ENCODE data around the gene KCNN3.

The KCNN3 gene

DNA sequence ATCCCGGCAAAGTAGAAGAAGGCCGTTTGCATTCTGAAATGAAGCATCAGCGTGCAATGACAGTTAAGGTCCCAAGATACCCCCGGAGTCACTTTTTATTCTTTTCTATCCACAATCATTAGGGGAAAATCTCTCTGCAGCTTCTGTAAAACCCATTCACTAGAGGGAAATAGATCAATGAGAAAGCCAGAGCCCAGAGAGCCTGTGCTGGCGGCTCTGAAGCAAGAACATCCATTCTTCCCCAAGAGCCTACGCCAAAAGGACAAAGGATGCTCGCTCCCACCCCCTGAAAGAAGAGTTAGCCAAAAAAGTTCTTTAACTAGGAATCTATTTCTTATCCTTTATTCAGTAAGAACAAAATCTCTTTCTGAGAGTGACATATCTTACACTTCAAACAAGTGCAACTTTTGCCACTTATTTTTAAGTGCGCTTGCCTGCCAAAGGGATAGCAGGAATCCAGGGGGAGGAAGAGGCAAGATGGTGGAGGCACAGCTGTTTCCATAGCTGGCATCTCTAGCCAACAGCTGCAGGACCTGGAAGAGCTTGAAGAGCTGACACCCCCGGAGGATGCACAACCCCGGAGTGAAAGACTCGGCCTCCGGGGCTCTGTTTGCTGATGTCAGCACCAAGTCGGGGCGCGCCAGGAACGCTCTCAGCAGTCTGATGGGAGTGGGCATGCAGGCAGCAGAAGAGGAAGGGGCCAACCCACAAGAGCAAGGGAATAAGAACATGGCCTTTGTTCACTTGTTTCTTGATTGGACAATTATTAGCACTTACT is 68.7 kb downstream of the KCNN3 start:
- Histone ChIP-seq H3K9me3 (ENCODE audit: control insufficient read depth, insufficient read depth, low read length) (no peaks in the 10 kb centered on the region), H3K4me1 (ENCODE audit: insufficient read depth, low read length) (no peaks in the 10 kb centered on the region), H3K9ac (ENCODE audit: low read depth, low read length) (no peak overlapping the region), H3K36me3 (ENCODE audit: insufficient read depth, low read length) (no peaks in the 10 kb centered on the region)

DNA sequence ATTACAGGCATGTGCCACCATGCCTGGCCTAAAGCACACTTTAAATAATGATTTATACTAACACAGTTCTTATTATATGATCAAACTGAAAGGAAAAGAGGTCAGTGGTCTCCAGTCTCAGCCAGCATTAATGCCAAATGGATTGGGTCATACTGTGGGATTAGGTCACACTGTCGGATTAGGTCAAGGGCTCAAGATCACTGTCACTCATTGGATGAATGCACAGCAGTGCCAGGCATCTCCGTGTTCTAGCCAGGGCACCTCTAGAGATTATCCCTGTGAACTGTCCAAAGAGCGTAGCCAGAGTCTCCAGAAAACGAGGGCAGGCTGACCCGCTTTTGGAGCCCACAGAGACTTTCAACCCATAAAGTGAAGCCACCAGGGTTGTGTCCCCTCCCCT is 70.9 kb downstream of the KCNN3 start:
- Histone ChIP-seq H3K4me1 (ENCODE audit: insufficient read depth, low read length) (no peaks in the 10 kb centered on the region), H3K36me3 (ENCODE audit: insufficient read depth, low read length) (no peaks in the 10 kb centered on the region), H3K9ac (ENCODE audit: low read depth, low read length) (no peak overlapping the region), H3K9me3 (ENCODE audit: control insufficient read depth, insufficient read depth, low read length) (no peaks in the 10 kb centered on the region)

DNA sequence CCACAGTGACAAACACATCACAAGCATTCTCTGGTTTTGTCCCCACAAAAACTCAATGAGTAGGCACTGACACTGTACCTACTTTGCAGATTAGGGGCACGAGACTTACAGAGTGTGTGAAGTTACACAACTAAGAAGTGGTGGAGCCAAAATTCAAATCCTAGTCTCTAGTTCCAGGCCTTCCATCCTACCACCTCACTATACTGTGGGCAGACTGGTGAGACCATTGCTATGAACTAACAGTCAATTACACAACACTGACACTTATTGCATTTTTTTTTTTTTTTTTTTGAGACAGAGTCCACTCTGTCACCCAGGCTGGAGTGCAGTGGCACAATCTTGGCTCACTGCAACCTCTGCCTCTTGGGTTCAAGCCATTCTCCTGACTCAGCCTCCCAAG is 71.4 kb downstream of the KCNN3 start:
- Histone ChIP-seq H3K4me1 (ENCODE audit: insufficient read depth, low read length) (no peaks in the 10 kb centered on the region), H3K9me3 (ENCODE audit: control insufficient read depth, insufficient read depth, low read length) (no peaks in the 10 kb centered on the region), H3K36me3 (ENCODE audit: insufficient read depth, low read length) (no peaks in the 10 kb centered on the region), H3K9ac (ENCODE audit: low read depth, low read length) (no peak overlapping the region)

DNA sequence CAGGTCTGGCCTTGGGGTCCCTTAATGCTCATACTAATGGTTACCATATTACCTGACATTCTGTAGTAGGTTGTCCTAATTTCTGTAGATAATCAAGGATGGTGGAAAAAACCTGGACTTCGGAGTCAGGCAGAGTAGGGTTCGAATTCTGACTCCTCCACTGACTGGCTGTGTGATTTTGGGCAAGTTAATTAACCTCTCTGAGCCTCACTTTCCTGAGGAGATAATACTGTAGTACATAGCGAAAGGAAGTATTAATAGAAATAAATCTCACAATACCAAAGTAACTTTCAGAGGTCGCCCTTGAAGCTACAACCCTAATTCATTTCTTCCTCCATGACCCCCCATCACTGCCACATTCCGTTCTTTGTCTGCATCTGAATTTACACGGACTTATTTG is 72.9 kb downstream of the KCNN3 start:
- Histone ChIP-seq H3K36me3 (ENCODE audit: insufficient read depth, low read length) (no peaks in the 10 kb centered on the region), H3K4me1 (ENCODE audit: insufficient read depth, low read length) (no peaks in the 10 kb centered on the region), H3K9me3 (ENCODE audit: control insufficient read depth, insufficient read depth, low read length) (no peaks in the 10 kb centered on the region), H3K9ac (ENCODE audit: low read depth, low read length) (no peak overlapping the region)

DNA sequence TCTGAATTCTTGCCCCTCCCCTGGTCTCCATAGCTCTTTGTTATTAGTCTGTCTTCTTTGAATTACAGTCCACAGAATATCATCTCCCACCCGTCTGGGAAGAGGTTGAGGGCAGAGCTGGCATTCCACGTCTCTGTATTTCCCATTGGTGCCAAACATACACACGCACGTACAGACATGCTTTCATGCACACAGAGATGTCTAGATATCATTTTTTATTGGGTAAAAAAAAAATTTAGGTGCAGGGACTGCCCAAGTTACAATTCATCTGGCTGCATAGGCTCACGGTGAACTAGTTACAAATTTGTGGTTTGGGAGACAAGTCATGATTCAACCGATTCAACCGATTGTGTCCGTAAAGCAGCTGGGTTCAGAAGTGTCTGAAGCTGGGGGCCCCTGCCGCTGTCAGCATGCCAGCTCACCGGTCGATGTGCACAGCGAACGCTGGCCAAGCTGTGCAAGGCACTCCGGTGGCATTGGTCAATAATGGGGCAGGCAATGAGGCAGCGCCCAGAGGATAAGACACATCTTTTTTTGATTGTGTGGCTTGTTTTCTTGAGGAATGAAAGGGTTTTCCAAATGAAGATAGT is 73.7 kb downstream of the KCNN3 start:
- Histone ChIP-seq H3K36me3 (ENCODE audit: insufficient read depth, low read length) (no peaks in the 10 kb centered on the region), H3K9ac (ENCODE audit: low read depth, low read length) (no peak overlapping the region), H3K4me1 (ENCODE audit: insufficient read depth, low read length) (no peaks in the 10 kb centered on the region), H3K9me3 (ENCODE audit: control insufficient read depth, insufficient read depth, low read length) (no peaks in the 10 kb centered on the region)

DNA sequence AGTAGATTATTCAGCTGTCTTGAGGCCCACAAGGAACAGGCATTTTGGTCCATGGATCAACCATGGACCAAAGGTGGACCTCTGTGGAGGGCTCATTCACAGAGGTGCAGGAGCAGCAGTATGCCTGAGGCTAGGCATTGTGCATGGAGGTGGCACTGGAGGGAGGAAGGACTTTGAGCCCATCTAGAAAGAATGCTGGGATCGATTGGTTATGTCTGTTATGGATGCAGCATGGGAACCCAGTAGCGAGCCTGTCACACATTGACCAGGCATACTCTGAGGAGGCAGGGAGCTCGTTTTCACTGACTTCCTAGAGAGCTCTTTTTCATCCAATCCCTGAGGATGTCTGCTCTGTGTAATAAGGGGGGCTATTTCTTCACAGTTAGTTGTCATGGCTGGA is 75.5 kb downstream of the KCNN3 start:
- Histone ChIP-seq H3K4me1 (ENCODE audit: insufficient read depth, low read length) (no peaks in the 10 kb centered on the region), H3K36me3 (ENCODE audit: insufficient read depth, low read length) (no peaks in the 10 kb centered on the region), H3K9ac (ENCODE audit: low read depth, low read length) (no peak overlapping the region), H3K9me3 (ENCODE audit: control insufficient read depth, insufficient read depth, low read length) (no peaks in the 10 kb centered on the region)

DNA sequence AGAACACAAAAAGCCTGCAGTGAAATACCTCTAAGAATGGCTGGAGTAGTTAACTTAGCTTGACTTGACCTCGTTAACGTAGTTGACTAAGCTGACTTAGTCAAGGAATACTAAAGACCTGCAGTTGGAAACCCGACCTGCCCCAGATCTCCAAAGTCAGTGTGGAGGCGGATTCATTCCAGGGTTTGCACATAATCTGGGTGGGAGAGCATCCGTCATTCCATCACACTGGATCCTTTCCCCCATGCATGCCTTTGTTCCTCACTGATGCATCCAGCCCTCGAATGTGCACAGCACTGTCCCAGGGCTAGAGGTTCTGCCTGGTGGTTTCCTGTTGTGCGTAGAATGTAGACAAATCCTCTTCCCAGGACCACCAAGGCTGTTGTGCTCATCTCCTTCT is 76.4 kb downstream of the KCNN3 start:
- Histone ChIP-seq H3K4me1 (ENCODE audit: insufficient read depth, low read length) (no peaks in the 10 kb centered on the region), H3K36me3 (ENCODE audit: insufficient read depth, low read length) (no peaks in the 10 kb centered on the region), H3K9ac (ENCODE audit: low read depth, low read length) (no peak overlapping the region), H3K9me3 (ENCODE audit: control insufficient read depth, insufficient read depth, low read length) (no peaks in the 10 kb centered on the region)

DNA sequence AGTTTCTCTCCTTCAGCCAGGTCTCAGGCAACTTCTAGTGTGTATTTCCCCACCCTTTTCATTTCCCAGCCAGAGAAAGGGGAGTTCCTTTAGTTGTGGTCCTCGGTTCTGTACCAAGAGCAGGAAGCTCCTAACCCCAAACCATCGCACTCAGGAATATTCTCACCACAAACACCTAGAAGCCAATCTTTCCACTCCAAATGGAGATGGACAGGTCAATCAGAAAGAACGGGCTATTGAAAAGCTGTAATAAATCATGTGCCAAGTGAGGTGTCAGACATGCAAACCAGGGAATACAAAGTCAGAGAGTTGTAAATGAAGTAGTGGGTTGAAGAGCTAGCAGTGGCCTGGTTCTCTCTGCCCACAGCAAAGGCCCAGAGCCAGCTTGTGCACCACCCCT is 77.2 kb downstream of the KCNN3 start:
- Histone ChIP-seq H3K9me3 (ENCODE audit: control insufficient read depth, insufficient read depth, low read length) (no peaks in the 10 kb centered on the region), H3K36me3 (ENCODE audit: insufficient read depth, low read length) (no peaks in the 10 kb centered on the region), H3K9ac (ENCODE audit: low read depth, low read length) (no peak overlapping the region), H3K4me1 (ENCODE audit: insufficient read depth, low read length) (peaks cover 6% of the 10 kb centered on the region; the same call in 1 of the 2 replicates)

DNA sequence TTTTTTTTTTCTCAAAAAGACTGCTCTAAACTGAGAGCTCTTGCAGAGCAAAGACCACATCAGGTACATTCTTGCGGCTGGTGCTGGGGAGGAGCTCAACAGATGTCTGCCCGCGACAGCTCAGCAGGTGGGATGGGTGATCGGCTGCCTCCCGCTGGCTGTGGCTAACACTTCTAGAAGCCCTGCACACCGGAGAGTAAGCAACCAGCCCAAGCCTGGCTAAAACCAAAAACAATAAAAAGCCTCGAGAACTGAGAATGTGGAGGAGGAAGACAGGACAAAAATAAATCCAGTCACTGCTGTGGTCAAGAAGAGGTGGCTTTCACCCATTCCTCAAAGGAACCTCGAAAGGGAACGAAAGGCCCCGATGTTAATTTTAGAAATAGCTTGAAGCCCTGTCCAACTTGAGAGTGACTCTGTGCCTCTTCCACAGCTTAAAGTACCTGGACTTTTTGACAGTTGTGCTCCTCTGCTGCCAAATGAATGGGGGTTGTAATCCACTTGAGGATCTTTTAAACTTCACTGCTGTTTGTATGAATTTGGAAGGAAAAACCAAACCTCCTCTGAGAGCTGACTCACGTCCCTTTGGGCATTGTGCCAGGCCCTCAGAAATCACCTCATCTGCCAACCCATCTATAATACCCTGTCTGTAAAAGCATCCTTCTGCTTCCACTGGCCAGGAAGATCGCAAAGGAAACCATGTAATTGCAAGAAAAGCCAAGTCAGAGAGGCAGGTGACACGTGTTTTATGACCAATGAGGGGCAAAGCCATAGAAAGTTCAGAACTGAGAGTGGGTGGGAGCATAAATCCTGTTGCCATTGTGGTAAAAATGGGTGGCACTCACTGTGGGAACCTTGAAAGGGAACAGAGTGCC is 78.6 kb downstream of the KCNN3 start:
- Histone ChIP-seq H3K4me1 (ENCODE audit: insufficient read depth, low read length) (peaks cover 7% of the 10 kb centered on the region; the same call in 1 of the 2 replicates), H3K9ac (ENCODE audit: low read depth, low read length) (no peak overlapping the region), H3K36me3 (ENCODE audit: insufficient read depth, low read length) (no peaks in the 10 kb centered on the region), H3K9me3 (ENCODE audit: control insufficient read depth, insufficient read depth, low read length) (no peaks in the 10 kb centered on the region)

DNA sequence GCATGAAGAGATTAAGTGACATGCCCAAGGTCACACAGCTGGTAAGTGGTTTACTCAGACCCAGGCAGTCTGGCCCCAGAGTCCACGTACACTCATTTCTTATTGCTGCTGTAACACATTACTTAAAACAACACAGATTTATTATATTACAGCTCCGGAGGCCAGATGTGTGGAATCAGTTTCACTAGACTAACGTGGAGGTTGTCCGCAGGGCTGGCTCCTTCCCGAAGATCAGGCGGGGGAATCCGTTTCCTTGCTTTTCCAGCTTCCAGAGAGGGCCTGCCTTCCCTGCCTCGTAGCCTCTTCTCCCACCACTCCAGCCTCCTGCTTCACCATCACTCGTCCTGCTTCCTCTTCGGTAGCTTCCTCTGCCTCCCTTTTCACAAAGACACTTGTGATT is 81.2 kb downstream of the KCNN3 start:
- Histone ChIP-seq H3K4me1 (ENCODE audit: insufficient read depth, low read length) (peaks cover 7% of the 10 kb centered on the region; the same call in 1 of the 2 replicates), H3K9me3 (ENCODE audit: control insufficient read depth, insufficient read depth, low read length) (no peaks in the 10 kb centered on the region), H3K9ac (ENCODE audit: low read depth, low read length) (no peak overlapping the region), H3K36me3 (ENCODE audit: insufficient read depth, low read length) (no peaks in the 10 kb centered on the region)

DNA sequence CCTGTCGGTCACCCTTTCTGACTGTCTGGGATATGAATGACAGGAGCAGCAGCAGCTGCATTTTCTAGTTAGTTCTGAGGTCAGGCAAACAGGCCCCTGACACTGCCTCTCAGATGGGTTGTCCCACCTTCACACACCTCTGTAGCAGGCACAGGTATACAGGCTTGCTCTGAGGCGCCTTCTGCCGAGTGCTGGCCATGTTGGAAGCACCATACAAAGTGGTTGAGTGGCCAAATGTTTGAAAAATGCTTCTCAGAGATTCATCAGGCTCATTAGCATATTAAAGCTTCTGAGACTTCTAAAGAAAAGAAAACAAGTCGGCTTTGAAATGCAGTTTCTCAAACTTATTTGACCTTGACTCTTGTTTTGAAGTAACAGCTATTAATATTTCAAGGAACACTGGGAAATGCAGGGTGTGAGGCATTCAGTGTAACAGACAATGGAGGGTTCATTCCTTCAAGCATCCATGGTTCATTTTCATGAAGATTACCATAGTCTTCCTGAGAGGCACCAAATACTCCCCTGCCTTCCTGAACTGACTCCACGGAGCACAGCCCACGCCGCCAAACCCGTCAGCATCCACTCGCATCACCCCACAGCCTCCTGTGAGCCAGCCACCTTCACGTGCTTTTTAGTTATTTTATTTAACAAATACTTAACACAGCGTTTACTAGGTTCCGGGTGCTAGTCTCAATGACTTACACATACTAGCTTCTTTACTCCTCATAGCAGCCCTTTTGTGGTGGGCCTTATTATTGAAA is 81.8 kb downstream of the KCNN3 start:
- peaks cover 7% of the 10 kb centered on the region; the same call in 1 of the 2 replicates for H3K4me1 ChIP-seq (ENCODE audit: insufficient read depth, low read length)
- no peaks in the 10 kb centered on the region for H3K9me3 ChIP-seq (ENCODE audit: control insufficient read depth, insufficient read depth, low read length)
- no peaks in the 10 kb centered on the region for H3K36me3 ChIP-seq (ENCODE audit: insufficient read depth, low read length)
- H3K9ac ChIP-seq (ENCODE audit: low read depth, low read length), result no peak overlapping the region

DNA sequence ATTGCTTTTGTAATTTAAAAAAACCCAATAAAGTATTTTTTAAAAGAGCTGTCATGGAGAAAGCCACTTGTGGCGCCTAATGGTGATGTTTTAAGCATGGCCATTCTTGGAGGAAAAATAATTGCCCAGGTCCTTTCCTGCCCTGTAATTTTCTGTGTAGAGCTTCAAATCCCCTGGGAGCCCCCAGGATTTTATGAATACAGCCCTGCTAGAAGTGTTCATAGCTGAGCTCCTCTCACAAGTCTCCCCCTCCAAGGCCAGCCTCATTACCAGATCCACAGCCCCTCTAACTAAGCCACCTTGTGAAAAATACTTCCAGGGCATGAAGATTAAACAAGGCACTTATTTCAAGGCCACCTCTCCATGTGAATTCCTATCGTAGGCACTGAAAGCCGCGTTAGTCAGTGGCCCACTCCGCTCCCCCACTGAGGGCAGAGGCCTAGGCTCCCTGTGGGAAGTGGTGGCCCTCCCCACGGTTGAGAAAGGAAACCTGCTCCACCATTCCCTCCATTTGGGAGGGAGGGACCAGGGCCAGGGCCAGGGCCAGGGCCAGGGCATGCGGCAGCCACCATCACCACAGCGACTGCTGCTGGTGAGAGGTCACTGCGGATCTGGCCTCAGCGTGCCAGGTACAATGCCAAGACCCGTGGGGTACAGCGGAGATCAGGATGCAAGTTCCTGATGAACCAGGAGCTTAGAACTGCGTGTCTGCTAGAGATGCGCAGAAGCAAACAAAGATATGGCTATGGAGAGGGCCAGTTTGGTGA is 83.1 kb downstream of the KCNN3 start:
- Histone ChIP-seq H3K9me3 (ENCODE audit: control insufficient read depth, insufficient read depth, low read length) (no peaks in the 10 kb centered on the region), H3K36me3 (ENCODE audit: insufficient read depth, low read length) (no peaks in the 10 kb centered on the region; the same call in 1 of the 2 replicates), H3K4me1 (ENCODE audit: insufficient read depth, low read length) (peaks cover 7% of the 10 kb centered on the region; the same call in 1 of the 2 replicates), H3K9ac (ENCODE audit: low read depth, low read length) (no peak overlapping the region)

DNA sequence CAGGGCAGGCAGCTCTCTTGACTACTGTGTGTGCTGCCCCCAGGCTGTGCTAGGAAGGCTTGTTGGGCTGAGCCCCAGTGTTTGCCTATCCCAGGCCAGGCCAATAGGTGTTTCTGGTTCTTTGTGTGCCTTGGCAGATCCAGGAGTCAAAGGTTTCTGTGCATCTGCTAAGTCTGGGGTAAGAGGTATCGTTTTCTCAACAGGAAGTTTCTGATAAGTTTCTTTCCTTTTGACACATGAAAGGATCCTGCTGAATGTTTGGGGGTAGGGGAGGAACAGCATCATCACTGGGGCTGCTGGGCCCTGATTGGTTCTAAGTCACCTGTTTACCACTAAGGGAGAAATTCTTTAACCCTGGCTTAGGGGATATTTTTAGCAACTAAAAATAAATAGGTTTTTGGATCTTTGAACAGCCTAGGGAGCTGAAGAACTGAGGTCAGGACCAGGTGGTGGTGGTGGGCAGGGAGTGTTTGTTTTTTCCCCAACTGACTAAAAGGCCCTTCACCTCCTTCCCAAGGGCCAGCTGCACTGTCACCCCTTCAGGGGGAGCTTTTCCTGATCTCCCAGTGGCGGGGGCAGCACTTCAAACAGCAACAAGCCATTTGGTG is 85.1 kb downstream of the KCNN3 start:
- Histone ChIP-seq H3K9me3 (ENCODE audit: control insufficient read depth, insufficient read depth, low read length) (no peaks in the 10 kb centered on the region), H3K36me3 (ENCODE audit: insufficient read depth, low read length) (no peaks in the 10 kb centered on the region; the same call in 1 of the 2 replicates), H3K9ac (ENCODE audit: low read depth, low read length) (no peak overlapping the region), H3K4me1 (ENCODE audit: insufficient read depth, low read length) (peaks cover 7% of the 10 kb centered on the region; the same call in 1 of the 2 replicates)

Measured in ES-I3 (cell line).